ENCODE data around the gene CGN.
"Not testable (repeated sequence)": the region's sequence is repeated elsewhere in the genome, so short reads cannot be mapped to it uniquely, and the experiment has no call there.

The CGN gene

DNA sequence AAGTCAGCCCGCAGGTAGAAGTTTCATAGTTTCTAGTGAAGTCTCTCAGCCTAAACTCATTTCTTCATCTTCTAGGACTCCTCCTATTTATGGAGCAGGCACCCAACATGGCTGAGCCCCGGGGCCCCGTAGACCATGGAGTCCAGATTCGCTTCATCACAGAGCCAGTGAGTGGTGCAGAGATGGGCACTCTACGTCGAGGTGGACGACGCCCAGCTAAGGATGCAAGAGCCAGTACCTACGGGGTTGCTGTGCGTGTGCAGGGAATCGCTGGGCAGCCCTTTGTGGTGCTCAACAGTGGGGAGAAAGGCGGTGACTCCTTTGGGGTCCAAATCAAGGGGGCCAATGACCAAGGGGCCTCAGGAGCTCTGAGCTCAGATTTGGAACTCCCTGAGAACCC, 7.2 kb downstream of the CGN start:
- Histone ChIP-seq H3K4me3 (no peak overlapping the region), H3K27ac (no peak overlapping the region)

DNA sequence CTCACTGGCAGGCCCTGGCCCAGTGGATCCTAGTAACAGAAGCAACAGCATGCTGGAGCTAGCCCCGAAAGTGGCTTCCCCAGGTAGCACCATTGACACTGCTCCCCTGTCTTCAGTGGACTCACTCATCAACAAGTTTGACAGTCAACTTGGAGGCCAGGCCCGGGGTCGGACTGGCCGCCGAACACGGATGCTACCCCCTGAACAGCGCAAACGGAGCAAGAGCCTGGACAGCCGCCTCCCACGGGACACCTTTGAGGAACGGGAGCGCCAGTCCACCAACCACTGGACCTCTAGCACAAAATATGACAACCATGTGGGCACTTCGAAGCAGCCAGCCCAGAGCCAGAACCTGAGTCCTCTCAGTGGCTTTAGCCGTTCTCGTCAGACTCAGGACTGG, 7.7 kb downstream of the CGN start:
- Histone ChIP-seq H3K27ac (no peak overlapping the region), H3K4me3 (no peak overlapping the region)

DNA sequence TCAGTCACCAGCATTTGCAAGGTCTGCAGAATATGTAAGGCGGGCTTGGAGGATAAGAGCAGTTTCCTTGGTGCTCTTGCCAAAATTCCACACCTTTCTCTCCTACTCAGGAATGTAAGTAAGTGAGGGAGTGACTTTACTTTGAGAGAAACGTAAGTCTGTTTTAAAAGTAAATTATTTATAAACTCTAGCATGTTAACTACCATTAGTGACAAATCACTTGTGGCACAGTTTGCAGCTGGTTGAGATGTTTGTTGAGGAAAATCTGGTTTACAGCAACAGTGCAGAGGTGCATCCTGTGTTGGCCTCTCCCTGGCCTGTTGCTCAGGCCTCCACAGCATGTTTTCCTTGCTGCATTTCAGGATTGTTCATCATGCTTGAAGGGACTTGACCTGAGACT, 8.5 kb downstream of the CGN start:
- Histone ChIP-seq H3K27ac (no peak overlapping the region), H3K4me3 (no peak overlapping the region)

DNA sequence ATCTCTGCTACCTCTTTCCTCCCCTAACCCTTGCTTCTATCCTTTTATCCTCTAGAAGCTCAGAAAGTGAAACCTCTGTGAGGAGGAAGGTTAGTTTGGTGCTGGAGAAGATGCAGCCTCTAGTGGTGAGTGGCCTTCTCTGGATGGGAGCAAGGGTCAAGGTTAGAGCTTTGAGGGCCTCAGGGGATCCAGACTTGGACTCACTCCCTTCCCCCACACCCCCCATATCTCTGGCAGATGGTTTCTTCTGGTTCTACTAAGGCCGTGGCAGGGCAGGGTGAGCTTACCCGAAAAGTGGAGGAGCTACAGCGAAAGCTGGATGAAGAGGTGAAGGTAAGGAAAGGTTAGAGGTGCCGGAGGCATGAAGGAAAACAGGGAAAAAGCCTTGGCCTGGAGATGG, 9.2 kb downstream of the CGN start:
- no peak overlapping the region for H3K27ac ChIP-seq
- H3K4me3 ChIP-seq, result no peak overlapping the region

DNA sequence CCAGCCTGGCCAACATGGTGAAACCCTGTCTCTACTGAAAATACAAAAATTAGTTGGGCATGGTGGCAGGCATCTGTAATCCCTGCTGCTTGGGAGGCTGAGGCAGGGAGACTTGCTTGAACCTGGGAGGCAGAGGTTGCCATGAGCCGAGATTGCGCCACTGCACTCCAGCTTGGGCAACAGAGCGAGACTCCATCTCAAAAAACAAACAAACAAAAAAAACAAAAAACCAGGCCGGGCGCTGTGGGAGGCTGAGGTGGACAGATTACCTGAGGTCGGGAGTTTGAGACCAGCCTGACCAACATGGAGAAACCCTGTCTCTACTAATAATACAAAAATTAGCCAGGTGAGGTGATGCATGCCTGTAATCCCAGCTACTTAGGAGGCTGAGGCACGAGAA, 11.2 kb downstream of the CGN start:
- H3K4me3 ChIP-seq, H3K27ac ChIP-seq: not testable (repeated sequence)

DNA sequence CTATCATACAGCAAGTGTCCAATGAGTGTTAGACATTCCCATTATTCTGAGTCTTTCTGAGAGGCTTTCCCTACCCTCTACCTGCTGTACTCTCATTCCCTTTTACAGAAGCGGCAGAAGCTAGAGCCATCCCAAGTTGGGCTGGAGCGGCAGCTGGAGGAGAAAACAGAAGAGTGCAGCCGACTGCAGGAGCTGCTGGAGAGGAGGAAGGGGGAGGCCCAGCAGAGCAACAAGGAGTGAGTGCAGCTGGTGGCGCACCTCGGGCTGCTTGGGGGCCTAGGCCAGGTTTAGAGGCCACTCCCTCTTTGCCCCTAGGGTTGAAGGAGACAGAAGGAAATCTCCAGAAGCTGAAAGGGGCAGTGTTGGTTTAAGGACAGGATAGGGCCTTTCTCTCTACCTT, 12.1 kb downstream of the CGN start:
- H3K27ac ChIP-seq, result no peak overlapping the region
- H3K4me3 ChIP-seq, result no peak overlapping the region

DNA sequence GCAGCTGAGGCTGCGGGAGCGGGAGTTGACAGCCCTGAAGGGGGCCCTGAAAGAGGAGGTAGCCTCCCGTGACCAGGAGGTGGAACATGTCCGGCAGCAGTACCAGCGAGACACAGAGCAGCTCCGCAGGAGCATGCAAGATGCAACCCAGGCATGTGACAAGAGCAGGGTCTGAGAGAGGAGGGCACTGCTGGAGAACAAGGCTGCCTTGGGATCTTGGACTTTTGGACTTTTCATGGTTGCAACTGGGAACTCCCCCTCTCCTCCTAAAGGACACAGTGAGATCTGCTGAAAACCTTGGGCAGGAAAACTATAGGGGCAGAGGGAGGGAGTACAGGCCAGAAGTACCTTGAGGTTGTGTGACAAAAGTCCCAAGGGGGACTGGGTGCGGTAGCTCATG, 13.5 kb downstream of the CGN start:
- no peak overlapping the region for H3K27ac ChIP-seq
- H3K4me3 ChIP-seq, result no peak overlapping the region

DNA sequence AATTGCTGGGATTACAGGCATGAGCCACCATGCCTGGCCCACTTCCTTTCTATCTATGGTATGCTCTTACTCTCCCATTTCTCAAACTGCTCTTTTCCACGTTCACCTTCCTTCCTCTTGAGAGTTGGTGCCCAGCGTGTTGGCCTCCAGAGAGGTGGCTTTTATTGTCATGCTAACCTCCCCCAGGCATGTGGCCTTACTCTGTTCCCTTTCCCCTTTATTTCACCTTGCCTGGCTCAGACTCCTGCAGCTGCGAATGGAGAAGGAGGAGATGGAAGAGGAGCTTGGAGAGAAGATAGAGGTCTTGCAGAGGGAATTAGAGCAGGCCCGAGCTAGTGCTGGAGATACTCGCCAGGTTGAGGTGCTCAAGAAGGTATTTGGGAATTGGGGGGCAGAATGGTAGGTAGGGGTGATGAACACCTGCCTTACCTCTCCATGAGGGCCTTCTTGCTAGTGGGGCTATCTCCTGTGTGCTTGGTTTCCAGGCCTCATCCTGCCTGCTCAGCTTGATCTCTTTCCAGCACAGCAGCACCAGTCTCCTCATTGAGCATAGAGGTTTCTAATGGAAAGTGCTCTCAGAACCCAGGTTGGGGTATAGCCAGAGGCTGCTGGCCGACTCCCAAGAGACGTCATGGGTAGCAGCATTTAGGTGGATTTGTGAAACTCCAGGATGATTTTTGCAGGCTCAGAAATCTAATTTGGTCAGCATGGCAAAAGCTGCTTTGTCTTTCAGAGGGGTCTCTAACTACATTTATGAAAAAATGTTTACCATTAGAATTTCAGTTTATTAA, 15.7 kb downstream of the CGN start:
- no peak overlapping the region for H3K27ac ChIP-seq
- no peak overlapping the region for H3K4me3 ChIP-seq

DNA sequence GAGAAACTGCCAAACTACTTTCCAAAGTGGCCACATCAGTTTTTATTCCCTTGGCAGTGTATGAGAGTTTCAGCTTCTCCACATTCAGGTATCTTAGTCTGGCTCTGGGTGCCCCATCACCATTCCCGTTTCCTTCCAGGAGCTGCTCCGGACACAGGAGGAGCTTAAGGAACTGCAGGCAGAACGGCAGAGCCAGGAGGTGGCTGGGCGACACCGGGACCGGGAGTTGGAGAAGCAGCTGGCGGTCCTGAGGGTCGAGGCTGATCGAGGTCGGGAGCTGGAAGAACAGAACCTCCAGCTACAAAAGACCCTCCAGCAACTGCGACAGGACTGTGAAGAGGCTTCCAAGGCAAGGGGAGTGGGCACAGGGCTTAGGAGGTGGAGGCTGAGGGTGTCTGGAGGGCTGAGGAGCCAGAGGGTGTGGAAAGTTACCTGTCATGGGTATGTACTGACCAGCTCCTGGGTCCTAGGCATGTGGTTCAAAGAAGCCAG, 18.1 kb downstream of the CGN start:
- no peak overlapping the region for H3K4me3 ChIP-seq
- H3K27ac ChIP-seq, result no peak overlapping the region

DNA sequence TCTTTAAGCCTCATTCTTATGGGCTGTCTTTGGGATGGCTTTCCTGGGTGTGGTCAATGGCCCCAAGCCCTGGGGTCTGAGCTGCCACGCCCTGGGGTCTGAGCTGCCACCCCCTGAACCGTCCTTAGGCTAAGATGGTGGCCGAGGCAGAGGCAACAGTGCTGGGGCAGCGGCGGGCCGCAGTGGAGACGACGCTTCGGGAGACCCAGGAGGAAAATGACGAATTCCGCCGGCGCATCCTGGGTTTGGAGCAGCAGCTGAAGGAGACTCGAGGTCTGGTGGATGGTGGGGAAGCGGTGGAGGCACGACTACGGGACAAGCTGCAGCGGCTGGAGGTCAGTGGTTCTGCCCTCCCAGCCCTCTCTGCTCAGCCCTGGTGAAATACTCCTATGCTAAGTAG, 18.6 kb downstream of the CGN start:
- Histone ChIP-seq H3K27ac (no peak overlapping the region), H3K4me3 (no peak overlapping the region)

DNA sequence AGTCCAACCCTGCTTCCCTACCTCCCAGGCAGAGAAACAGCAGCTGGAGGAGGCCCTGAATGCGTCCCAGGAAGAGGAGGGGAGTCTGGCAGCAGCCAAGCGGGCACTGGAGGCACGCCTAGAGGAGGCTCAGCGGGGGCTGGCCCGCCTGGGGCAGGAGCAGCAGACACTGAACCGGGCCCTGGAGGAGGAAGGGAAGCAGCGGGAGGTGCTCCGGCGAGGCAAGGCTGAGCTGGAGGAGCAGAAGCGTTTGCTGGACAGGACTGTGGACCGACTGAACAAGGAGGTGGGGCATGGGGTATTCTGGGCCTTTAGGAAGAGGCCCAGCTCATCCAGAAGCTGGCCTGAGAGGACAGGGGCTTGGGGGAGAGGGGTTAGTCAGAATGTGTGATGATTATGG, 19.3 kb downstream of the CGN start:
- Histone ChIP-seq H3K4me3 (no peak overlapping the region), H3K27ac (no peak overlapping the region)

DNA sequence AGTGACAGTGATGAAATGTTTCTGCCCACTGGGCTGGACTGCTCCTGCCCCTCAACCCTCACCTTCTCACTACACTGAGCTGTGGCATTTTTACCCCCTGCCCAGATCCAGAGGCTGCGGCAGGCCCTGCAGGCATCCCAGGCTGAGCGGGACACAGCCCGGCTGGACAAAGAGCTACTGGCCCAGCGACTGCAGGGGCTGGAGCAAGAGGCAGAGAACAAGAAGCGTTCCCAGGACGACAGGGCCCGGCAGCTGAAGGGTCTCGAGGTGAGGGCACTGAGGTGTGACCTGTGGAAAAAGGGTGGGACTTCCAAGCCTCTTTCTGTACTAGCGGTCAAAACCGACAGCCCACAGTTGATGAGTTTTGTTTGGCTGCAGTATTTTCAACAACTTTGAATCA, 22.7 kb downstream of the CGN start:
- Histone ChIP-seq H3K27ac (no peak overlapping the region), H3K4me3 (no peak overlapping the region)

DNA sequence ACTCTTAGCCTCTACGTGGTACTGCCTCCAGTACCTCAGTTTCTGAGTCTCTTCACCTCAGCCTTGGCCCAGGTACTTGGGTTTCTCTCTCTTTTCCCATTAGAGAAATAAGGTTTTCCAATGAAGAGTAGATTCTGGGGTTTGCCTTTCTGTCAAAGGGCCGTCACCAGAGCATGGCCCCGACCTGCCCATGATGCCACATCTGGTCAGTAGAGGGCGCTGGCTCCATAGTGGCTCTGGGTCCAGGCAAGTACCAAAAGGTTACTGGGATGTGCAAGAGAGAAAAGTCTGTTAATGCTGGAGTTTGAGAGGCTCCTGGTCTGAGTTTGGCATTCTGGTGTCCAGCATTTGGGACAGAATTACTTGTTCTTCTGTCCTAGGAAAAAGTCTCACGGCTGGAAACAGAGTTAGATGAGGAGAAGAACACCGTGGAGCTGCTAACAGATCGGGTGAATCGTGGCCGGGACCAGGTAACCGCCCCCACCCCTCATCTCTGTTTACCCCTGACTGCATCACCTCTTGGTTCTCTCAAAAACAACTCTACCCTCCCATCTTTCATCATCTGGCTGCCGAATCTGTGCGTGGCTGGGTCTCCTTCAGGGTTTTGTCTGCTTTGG, 23.6 kb downstream of the CGN start:
- Histone ChIP-seq H3K4me3 (no peak overlapping the region), H3K27ac (no peak overlapping the region)

DNA sequence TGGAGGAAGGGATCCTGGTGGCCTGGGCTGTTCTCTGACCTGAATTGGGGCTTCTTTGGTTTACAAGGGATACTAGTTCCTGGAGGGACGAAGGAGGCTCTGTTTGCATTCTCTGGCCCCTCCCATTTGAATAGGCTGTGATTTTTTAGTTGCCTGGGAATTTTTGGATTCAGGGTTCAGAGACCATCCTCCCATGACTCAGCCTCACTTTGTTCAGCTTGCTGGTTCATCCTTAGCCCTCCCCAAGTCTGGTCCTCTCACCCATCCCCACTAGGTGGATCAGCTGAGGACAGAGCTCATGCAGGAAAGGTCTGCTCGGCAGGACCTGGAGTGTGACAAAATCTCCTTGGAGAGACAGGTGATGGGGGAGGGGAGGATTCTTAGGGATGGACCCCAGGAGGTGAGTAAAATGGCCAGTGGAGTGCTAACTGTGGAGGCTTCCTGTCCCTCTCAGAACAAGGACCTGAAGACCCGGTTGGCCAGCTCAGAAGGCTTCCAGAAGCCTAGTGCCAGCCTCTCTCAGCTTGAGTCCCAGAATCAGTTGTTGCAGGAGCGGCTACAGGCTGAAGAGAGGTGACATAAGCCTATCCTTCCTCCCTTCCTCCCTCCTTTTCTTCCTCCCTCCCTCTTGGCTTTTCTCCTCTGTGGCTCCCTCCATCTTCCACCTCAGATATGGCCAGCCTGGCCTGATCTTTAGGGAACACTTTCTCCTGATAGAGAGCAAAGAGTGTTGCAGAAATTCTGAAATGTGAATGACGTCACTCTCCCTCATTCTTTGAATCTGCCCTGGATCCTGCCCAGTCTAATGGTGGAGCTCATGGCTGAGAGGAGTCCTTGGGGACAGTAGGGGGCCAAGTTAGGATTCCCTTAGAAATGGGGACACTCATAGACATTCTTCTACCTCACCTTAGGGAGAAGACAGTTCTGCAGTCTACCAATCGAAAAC, 24.4 kb downstream of the CGN start:
- Histone ChIP-seq H3K27ac (no peak overlapping the region), H3K4me3 (no peak overlapping the region)

DNA sequence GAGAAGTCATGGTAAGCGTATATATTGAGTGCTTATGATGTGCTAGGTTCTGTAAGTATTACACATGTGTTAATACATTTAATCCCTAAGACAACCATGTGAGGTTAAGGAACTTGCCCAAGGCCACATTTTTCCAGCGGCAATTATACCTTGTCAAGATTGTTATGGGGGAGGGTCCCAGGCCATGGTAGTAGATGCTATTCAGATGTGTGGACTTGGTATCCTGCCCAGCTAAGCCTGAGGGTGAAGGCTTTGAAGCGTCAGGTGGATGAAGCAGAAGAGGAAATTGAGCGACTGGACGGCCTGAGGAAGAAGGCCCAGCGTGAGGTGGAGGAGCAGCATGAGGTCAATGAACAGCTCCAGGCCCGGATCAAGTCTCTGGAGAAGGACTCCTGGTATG, 25.3 kb downstream of the CGN start:
- Histone ChIP-seq H3K4me3 (no peak overlapping the region), H3K27ac (peak overlapping the region in 1 of 21 experiments; percentile 32)

DNA sequence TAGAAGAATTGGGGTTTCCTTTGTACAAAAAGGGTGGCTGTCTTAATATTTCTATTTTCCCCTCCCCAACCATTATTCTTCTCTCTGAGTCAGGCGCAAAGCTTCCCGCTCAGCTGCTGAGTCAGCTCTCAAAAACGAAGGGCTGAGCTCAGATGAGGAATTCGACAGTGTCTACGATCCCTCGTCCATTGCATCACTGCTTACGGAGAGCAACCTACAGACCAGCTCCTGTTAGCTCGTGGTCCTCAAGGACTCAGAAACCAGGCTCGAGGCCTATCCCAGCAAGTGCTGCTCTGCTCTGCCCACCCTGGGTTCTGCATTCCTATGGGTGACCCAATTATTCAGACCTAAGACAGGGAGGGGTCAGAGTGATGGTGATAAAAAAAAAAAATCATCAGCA, 25.9 kb downstream of the CGN start:
- Histone ChIP-seq H3K4me3 (no peak overlapping the region), H3K27ac (peak overlapping the region in 1 of 21 experiments; percentile 32)

DNA sequence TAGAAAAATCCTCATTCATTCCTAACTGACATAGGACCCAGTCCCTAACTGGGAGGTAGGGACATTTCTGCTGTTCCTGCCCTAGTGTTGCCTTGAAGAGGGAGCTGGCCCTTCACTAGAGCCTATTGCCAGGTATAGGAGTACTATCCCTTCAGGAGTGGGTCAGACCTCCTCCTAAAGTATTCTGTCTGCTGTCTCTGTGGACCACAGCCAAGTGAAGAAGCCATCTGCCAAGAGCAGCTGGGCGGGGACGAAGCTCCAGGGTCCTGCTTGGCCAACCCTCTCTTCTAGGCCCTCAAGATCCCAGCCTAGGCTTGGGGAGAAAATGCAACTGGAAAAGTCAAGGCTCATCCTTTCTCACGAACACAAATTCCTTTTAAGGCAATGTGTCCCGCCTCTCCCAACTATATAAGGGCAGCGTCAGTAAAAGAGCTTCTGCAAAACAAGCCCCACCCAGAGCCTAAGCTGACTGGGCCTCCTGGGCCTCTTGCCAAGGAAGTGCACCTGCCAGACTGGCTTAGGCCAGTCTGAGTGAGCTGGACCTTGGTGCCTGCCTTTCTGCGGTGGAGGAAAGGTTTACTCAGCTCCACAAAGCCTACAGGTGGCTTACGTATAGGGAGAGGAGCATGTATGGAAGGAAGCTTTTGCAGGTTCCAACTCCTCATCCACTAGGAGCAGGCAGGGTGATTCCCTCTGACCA, 28.3 kb downstream of the CGN start:
- Histone ChIP-seq H3K4me3 (peak overlapping the region; percentile 49 to 89 (median 75)), H3K27ac (peak overlapping the region in 20 of 21 experiments; percentile 15 to 88 (median 68))

DNA sequence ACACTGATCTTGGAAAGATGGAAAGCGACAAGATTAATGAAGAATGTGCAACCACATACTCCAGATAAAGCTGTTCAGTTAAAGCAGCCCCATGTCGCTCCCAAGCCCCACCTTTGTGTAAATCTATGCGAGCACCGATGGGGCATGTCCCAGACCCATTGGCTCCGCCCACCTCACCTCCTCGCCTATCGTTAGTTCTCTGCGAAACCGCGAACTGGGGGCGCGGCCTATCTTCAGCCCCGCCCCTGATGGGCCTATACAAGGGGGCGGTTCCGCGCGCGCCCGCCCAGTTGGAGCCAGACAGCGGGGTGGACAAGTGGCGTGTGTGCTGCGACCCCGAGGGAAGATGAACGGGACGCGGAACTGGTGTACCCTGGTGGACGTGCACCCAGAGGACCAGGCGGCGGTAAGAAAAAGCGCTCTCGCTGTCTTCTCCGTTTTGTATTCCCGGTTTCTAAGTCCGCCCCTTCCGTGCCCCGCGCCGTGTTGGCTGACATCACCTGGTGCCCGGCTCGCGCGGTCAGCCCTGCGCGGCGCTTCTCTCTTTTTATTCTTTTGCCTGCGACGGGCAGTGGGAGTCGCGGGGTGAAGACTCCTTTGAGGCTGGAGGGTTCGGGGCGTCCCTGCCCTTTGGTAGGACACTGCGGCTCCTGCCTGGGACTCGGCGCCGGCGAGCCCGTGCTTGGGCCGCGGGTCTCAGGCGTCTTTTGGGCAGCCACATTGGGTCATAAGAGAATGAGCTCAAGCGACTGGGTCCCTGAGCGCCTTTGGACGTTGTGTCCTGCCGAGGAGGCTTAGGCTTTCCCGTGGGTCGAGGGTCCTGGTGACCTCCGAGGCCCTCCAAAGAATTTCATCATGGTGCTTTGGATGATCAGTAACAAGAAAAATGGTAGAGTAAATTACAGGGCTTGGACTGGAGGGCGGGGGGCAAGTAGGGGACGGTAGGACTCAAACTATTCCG, 29.1 kb downstream of the CGN start, which contains the start of gene TUFT1:
Gene TUFT1 (plus strand): TSS at position 289 of the 961 bp plus-strand sequence. CDS start 58 bp downstream, at position 347.
- Histone ChIP-seq H3K4me3 (peak within 1 kb of the TSS; percentile 49 to 89 (median 75)), H3K27ac (peak within 1 kb of the TSS in 20 of 21 experiments; percentile 49 to 88 (median 80))

All from skin epidermis (tissue), 12 donors.